Suppressor macrophage treated with lipopolysaccharide for 4 hours (primary cell): ENCODE data around the gene NIPAL3.
A peak's percentile ranks its signal among the peaks of the same experiment; 100 is the strongest.

Experiments used
- DNase-seq: peaks from one replicate; pipeline ENCODE4 v3.0.0-alpha.2; 2020

NIPAL3 gene

DNA sequence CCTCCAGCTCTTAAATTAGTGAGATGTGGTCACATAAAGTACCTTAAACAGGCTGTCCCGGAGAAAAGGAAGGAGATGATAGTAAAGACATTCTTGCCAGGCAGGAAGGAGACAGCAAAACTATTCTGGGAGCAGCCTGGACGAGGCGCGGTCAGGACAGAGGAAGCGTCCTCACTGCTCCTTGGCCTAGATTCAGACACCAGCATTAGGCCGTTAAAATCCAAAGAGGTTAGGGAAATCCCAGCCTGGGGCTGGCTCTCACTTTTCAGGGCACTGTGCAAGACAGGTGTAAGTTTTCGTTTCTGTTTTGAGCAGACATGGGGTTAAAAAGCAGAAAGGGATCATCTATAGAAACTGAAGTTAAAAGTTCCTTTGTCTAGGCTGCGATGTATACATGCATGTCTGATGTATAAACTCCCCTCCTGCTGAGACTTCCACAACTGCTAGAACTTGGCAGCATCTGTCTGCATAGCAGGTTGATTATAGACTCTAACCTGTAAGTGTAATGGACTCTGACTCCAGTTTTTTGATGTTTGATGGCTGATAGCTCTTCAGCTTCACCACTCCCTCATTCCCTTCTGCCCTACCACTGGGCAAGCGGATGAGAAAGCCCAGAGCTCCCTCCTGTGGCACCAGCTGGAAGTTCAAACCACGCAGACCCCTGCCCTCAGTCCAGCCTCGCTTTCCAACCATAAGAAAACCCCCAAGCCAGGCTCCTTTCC lies 23.6 kb upstream of the NIPAL3 start:
- peak; percentile 49 for DNase-seq

- no peak for DNase-seq
These were observed 23.0 kb upstream of the NIPAL3 start for GRCh38 chr1:24392604-24392946.

- no peak for DNase-seq
These were observed 22.5 kb upstream of the NIPAL3 start for GRCh38 chr1:24392982-24393650.

- no peak for DNase-seq
These were observed 21.7 kb upstream of the NIPAL3 start for GRCh38 chr1:24393892-24394291.

DNA sequence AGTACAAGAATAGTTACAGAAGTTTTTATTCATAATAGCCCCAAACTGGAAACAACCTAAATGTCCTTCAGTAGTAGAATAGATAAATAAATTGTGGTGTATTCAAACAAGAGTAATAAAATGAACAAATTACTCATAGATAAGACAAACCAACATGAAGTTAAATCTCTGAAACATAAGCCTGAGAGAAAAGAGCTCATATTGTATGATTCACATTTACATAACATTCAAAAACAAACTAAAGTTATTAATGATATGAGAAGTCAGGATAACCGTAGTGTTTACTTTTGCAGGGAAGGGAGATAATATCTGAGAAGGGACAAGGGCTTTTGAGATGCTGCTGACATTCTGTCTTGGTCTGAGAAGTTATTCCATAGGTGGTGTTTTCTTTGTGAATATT lies 15.5 kb upstream of the NIPAL3 start:
- DNase-seq = no peak

DNA sequence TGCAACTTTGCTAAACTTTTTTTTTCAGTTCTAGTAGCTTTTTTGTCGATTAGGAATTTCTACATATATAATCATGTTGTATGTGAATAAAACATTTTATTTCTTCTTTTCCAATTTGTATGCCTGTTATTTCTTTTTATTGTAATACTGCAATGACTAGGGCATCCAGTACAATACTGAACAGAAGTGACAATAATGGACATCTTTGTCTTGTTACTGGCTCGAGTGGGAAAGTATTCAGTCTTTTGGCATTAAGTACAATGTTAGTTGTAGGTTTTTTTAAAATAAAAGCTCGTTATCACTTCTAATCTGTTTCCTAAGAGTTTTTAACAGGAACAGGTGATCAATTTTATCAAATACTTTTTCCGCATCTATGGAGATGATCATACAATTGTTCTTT lies 11.8 kb upstream of the NIPAL3 start:
- DNase-seq = no peak

DNA sequence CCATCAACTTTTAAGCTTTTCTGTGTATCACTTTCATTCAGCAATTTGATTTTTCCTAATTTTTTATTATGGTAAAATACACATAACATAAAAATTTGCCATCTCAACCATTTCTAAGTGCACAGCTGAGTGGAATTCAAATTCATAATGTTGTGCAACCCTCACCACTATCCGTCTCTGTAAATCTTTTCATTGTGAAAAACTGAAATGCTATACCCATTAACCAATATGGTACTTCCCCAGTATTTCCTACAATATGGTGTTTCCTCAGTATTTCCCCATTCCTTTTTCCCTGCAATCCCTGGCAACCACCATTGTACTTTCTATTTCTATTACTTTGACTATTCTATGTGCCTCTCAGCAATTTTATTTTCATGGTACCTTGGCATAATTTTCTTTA lies 8.8 kb upstream of the NIPAL3 start:
- peak; percentile 75 for DNase-seq

DNA sequence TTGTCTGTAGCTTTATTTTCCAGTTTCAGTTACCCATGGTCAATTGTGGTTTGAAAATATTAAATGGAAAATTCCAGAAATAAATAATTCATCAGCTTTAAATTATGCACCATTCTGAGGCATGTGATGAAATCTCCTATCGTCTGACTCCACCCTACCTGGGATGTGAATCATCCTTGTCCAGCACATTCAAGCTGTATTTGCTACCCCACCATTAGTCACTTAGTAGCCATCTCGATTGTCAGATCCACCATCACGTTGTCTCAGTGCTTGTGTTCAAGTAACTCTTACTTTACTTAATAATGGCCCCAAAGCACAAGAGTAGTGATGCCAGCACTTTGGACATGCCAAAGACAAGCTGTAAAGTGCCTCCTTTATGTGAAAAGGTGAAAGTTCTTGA lies 6.1 kb upstream of the NIPAL3 start:
- DNase-seq = no peak

DNA sequence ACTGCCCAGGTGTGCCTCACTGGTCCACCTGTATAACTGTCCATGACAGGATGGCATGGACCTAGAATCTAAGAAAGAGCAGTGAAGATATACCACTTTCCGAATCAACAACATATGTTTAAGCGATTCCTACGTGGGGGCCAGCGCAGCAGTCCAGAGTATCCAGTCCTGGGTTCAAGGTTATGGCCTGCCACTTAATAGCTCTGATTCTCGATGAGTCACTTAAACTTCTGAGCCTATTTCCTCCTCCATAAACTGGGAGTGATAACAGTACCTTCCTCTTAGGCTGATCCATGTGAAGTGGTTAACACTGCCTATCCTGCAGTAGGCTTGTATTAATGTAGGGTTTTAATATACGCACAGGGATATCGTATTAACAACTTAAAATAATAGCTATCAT lies 4.9 kb upstream of the NIPAL3 start:
- DNase-seq = no peak

DNA sequence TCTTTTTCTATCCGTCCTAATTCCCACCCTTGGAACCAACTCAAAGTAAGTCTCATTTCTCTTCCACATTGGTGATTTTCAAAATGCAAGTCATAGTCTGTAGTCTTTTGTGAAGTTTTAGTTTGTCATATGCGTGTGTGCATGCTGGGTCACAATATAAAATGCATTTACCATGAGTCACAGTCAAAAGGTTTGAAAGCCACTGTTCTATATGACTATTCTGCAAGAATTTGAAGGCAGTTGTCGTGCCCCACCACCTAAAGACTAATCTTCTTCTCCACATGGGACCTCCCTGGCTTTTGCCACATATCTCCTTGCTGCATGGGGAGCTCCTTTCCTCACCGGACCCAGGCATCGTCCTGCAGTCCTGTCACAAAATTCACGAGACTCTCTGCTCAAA lies 3.6 kb upstream of the NIPAL3 start:
- DNase-seq = peak; percentile 33

GRCh38 chr1:24412408-24412807 lies 3.2 kb upstream of the NIPAL3 start:
- no peak for DNase-seq

DNA sequence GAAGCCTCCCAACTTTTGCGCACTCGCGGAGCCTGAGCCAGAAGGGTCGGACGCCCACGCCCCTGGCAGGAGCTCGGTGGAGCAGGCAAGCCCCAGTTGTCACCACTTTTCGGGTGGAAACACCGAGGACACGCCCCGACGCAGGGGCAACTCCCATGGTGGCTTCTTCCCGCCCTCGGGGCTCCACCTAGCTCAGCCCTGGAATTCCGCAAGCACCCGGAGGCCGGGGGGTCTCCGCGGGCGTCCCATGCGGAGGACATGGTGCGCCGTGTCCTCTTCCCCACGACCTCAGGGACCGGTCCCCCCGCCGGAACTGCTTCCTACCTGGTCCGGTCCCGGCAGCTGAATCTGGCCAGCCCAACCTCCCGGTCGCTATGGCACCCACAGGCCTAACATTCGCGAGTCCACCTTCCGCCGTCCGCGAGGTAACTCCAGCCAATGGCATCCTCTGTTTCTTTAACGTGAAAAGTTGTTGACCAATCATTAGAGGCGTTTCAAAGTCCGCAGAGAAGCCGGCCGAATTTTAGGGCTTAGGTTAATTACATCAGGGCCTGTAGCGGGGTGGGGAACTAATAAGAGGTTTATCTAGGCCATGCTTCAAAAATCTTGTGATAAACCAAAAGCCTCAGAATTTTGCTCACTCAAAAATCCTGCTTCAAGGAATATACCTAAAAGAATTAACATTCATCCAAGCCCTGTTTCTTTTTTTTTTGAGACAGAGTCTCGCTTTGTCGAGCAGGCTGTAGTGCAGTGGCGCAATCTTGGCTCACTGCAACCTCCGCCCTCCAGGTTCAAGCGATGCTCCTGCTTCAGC lies 2.0 kb upstream of the NIPAL3 start, which contains the start of gene STPG1:
Gene STPG1, minus strand, starts transcription at position 433 of the 814 bp plus-strand sequence. CDS start 12,394 bp downstream, outside the sequence.
- peak; percentile 90 for DNase-seq

- DNase-seq = no peak
These were observed 748 bp upstream of the NIPAL3 start for GRCh38 chr1:24414775-24415333.

GRCh38 chr1:24415910-24416665 lies 486 bp downstream of the NIPAL3 start:
- peak; percentile 22 for DNase-seq

DNA sequence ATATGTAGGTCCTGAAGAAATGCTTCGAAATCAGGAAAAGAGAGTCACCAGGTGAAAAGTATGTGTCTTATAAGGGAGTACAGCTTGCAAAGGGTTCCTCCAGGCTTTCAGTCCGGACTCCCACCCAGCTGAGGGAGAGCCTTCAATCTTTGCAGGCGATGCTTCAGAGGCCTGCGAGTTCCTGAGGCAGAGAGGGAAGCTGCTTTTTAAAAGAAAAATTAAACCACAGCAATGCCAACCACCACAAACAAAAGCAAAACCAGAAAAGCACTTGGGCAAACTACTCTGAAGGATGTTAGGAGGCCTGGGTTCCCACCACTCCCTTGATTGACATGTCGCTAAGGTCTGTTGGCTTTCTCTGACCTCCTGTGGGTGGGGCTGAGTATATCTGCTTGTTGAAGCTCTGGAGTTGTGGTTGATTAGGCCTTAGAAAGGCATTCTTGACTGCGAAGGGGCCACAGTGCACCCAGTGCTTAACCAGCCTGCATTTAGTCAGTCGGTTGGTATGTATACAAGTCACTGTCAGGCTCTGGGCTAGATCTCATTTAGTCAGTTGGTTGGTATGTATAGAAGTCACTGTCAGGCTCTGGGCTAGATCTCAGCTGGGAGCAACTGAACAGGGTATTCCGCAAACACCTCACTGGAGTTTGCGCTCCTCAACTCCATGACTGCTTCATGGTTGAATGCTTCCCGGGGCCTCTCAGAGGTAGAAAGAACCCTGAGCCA lies 1.2 kb downstream of the NIPAL3 start:
- DNase-seq = peak; percentile 34

- DNase-seq = no peak
These were observed 2.1 kb downstream of the NIPAL3 start for GRCh38 chr1:24417681-24418080.

DNA sequence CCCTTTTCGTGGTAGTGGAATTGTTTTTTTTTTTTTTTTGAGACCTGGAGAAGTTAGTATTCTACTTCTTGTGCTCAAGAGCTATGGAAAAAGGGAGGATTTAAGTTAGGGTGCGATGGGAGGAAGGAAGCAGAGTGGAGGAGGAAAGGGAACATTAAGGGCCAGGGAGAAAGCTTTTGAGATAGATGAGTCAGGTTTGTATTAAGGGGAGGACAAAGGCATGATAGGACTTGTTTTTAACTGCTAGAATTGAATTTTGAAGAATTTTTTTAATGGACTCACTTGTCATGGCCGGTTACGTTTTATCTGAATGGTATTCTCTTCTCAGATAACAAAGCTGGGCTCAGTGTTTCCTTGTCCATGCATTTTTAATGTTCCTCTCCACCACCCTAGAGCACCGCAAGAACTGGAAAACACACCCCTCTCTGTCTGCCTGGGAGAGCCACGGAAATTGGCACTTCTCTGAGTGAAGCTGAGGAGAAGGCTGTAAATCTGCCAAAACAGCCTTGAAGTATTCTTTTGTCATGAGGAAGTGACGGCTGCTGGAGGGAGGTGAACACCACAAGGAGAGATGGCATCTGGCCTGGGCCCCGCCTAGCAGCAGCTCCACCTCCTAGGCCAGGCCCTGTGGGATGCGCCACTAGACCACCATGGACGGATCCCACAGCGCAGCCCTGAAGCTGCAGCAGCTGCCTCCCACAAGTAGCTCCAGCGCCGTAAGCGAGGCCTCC lies 3.5 kb downstream of the NIPAL3 start:
- peak; percentile 24 for DNase-seq

- peak; percentile 40 for DNase-seq
These were observed 4.9 kb downstream of the NIPAL3 start for GRCh38 chr1:24420547-24420946.

GRCh38 chr1:24421502-24421901 lies 5.9 kb downstream of the NIPAL3 start:
- no peak for DNase-seq

- no peak for DNase-seq
These were observed 8.6 kb downstream of the NIPAL3 start for GRCh38 chr1:24424207-24424606.

- no peak for DNase-seq
These were observed 9.4 kb downstream of the NIPAL3 start for GRCh38 chr1:24424990-24425389.
